Left renal cortex interstitium (tissue), 4 donors: ENCODE data around the gene ZNF541. TPM values are rescaled to one million over a fixed set of nuclear protein-coding genes. Genes with fewer than 3 reads are reported as not detected.

ENCODE experiments used
- DNase-seq, 4 donors: peaks; one replicate each; pipeline ENCODE4 v3.0.0-alpha.2; 2013; ENCODE audit warnings: low read depth in 4 of 4, low spot score in 2 of 4, missing footprints in 1 of 4
- polyA plus RNA-seq, 4 donors: library from polyadenylated mRNA; unstranded; fragments of 120-200 nt; gene quantifications; one replicate each; pipeline ENCODE4 v1.2.1, GENCODE V29; 2013; ENCODE audit not compliant: insufficient read length in 4 of 4

The ZNF541 gene, protein sequence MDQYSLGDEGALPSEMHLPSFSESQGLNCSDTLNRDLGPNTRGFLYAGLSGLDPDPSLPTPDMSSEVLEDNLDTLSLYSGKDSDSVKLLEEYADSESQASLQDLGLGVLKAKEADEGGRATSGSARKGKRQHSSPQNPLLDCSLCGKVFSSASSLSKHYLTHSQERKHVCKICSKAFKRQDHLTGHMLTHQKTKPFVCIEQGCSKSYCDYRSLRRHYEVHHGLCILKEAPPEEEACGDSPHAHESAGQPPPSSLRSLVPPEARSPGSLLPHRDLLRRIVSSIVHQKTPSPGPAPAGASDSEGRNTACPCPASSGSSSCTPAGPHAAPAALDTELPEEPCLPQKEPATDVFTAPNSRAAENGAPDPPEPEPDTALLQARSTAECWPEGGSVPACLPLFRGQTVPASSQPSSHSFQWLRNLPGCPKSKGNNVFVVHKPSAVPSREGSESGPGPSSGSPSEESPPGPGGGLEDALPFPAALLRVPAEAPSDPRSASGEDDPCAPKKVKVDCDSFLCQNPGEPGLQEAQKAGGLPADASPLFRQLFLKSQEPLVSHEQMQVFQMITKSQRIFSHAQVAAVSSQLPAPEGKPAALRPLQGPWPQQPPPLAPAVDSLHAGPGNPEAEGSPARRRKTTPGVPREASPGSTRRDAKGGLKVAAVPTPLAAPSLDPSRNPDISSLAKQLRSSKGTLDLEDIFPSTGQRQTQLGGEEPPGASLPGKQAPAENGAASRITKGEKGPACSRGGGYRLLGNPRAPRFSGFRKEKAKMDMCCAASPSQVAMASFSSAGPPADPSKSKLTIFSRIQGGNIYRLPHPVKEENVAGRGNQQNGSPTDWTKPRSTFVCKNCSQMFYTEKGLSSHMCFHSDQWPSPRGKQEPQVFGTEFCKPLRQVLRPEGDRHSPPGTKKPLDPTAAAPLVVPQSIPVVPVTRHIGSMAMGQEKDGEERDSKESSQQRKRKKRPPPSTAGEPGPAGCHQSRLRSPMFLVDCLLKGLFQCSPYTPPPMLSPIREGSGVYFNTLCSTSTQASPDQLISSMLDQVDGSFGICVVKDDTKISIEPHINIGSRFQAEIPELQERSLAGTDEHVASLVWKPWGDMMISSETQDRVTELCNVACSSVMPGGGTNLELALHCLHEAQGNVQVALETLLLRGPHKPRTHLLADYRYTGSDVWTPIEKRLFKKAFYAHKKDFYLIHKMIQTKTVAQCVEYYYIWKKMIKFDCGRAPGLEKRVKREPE (N-terminal part only)
- polyA plus RNA-seq: under 1 TPM; 0.25 to 0.49 (median 0.38) TPM

DNA sequence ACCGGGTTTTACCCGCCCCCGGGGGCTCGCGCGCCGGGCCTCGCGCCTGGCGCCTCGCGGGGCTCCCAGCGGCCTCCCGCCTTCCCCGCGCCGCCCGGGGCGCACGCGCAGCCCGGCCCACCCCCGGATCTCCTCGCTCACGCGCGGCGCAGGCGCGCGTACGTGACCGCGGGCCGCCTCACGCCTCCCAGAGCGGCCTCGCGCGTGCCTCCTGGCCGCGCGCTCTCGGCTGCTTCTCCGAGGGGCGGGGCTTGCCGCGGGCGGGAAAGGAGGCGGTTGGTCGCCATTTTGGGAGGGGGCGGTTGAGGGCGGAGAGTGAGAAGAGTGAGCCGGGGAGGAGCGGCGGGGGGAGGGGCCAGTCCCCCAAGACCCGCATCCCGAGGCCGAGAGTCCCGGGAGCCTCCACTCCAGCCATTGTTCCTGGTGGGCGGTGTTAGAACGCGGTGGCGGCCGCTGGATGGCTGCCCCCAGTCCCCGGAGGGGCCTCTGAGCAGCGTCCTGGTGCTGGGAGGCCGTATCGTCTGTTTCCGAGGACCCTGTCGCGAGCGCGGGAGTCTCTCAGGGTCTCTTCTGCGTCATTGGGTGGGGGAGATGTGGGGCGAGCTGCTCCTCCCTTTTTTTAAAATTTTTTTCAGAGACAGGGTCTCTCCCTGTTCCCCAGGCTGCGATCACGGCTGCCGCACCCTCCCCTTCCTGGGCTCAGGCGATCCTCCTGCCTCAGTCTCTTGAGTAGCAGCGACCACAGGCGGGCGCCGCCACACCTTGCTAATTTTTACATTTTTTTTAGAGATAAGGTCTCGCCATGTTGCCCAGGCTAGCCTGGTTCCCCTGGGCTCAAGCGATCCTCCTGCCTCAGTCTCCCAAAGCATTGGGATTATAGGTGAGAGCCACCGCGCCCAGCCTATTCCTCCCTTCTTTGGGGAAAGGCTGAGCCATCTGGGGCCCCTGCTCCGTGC lies at the start of gene ZNF541:
Gene ZNF541, minus strand, starts transcription at position 78 of the 956 bp plus-strand sequence. CDS start 17,292 bp downstream, outside the sequence.
- DNase-seq: peak in 3 of 4 donors; percentile 24 to 44 (median 32)

DNA sequence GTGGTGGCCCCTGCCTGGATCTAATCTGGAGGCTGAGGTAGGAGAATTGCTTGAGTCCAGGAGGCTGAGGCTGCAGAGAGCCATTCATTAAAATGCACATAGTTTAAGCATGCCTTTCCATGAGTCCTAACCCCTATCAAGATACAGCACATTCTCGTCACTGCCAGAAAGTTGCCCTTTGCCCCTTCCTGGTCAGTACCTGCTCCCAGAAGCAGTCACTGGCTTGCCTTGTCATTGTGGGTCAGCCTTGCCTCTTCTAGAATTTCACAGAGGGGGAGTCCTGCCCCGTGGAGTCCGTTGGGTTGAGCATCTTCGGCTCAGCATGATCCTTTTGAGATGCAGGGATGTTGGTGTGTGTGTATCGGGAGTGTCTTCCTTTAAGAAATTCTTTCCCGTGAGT lies 46.8 kb upstream of the ZNF541 start:
- DNase-seq: no peak

DNA sequence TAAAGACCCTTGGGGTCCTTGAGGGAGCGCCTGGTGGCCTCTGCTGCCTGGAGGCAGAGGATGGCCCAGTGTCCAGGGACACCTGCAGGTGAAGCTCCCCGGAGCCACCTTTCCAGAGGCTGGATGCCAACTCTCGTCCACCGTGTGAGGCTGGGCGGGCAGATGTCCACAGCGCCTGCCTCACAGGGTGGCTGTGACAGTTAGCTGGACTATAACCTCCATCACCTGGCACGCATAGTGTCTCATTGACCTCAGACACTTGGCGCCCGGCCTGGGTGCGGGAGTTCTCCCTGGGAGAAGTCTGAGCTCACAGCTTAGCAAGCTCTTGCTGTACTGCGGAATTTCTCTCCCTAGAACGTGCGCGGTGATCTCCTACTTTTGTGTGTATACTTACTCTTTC lies 45.8 kb upstream of the ZNF541 start:
- DNase-seq: no peak

DNA sequence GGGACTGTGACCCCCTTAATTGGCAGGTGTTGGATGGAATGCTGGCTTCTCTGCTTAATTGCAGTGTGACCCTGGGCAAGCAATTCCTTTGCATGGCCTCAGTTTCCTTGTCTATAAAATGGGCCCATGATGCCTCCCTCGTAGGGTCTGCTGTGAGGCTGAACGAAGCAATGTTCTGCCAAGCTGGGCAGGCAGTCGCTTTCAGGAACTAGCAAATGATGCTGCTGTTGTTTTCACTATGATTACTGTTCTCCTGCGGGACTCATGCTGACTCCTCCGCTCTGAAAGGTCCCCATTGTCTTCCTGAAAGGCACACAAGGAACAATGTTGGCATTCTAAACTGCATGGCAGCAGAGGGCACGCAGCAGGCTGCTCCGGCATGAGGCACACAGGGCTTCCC lies 42.8 kb upstream of the ZNF541 start:
- no peak for DNase-seq

DNA sequence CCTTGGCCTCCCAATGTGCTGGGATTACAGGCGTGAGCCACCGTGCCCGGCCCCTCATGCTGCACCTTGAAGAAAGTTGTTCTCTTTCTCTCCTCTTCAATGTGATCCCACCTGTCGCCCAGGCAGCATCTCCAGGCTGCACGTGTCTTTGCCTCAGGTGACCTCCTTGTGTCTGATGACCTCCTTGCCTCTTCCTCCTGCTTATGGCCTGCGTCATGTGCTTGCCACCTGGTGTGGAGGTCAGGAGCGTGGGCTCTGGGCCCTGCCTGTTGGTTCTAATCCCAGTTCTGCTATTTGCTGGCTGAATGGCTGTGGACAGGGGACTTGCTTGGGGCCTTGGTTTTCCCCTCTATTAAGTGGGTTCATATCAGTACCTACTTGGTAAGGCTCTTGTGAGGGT lies 42.3 kb upstream of the ZNF541 start:
- DNase-seq: no peak

DNA sequence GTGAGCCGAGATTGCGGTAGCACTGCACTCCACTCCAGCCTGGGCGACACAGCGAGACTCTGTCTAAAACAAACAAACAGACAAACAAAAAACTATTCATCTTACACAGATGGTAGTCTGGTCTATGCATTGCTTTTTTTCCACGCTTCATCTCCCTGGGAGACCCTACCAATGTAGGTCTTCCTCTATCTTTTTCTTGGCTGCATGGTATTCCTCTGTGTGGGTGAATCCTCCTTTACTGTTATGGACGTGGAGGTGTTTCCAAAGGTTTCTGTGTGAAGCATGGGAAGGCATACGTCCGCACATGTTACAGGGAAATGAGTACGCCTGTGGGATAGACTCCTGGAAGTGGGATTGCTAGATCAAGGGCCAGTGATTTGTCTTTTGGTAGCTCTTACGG lies 41.6 kb upstream of the ZNF541 start:
- DNase-seq: no peak

DNA sequence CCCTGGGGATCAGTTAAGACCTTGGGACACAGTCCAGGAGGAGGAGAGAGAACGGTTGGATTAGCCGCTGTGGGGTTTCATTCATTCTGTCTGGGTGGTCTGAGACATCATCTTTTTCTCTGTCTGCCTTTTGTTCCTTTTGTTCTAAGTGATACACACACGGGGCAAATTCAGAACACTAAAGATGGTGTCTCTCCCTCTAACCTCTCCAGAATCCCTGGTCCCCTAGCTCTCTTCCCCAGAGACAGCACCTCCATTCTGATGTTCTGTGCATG lies 41.0 kb upstream of the ZNF541 start:
- DNase-seq: no peak

DNA sequence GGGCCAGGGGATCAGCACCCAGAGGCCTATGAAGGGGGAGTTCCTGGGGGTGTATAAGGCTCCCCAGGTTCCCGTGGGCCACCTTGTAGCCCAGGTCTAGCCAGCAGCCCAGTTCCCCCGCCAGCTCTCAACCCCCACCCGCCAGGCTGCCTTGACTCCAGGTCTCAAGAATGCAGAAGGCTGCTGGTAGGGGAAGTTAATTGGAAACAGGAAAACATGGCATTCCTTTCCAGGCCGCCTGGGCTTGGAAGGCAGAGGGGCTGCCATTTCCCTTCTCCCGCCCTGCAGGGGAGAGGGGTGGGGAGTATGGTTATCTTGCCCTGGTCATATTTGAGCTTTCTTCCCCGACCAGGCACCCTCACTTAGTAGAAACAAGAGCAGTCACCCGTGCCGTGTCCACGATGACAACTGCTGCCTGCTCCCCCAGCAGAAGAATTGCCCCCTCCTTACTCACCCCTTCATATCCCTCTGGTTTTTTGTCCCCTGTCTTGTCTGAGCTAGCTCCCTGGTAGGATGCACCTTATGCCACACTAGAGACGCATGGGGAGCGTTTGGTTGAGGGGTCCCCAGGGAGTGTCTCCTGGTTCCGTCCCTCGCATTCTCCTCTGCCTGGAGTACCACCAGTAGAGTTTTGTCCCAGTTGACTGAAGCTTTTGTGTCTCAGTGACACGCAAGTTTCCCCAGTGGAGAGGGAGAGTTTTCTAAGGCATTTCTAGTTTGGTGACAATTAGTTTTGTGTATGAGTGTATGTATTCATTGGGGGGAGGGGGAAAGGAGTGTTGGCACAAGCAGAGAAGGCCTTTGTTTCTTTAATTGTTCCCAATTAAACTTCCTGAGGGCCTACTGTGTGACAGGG lies 40.4 kb upstream of the ZNF541 start:
- peak in 1 of 4 donors; percentile 36 for DNase-seq

DNA sequence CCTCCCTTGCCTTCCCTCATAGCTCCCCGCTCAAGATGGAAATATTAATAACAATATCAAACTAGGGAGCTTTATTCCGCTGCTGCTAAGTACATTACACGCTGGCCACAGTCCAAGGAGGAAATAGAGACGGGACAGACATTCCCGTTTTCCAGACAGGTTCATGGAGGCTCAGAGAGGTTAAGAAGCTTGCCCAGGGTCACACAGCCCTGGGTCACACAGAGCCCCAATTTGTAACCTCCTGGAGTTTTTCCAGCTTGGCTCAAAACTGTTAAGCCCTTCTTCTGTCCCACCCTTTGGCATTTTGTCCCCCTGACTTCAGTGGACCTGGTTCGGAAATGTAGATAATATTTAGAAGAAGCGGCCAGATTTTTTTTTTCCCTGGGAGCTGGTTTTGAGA lies 38.0 kb upstream of the ZNF541 start:
- no peak for DNase-seq

DNA sequence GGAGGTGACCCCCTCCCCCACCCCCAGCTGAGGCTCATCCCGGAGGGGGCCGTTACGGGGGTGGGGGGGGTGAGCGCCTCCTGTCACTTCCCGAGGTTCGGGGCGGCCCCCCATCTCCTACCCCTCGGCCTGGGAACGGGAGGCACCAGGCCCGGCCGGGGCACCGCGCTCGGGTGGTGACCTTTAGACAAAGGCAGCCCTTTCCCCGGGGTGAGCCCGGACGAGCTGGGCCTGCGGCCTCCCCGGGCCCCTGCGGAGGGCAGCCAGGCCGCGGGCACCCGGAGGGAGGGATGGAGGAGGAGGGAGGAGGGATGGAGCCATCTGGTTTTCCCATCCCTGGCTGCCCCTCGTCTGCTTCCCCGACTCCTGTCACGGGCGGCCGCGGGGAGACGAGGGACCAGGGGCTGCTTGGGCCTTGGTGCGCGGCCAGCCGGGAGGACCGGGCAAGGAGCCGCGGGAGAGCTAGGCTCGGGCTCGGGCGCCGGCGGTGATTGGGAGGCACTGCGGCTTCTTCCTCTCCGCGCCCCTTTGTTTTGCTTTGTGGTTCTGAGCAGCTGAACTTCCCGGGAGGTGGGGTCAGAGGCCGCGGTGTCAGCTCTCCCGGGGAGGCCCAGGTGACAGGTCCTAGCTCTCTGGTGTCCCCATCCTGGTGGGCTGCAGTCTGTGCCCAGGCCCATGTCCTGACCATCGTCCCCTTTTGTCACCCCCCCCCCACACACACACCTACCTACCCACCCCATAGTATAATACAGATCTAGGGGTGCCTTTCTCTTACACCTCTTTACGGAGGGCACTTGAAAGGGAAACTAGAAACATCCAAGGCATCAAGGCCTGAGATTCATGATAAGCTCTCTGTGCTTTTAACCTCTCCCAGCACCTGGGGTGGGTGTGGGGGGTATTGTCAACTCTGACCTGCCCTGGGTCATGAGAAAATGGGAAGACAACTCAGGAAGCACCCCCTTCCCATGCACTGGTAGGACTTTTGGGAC lies 37.3 kb upstream of the ZNF541 start:
- no peak for DNase-seq

DNA sequence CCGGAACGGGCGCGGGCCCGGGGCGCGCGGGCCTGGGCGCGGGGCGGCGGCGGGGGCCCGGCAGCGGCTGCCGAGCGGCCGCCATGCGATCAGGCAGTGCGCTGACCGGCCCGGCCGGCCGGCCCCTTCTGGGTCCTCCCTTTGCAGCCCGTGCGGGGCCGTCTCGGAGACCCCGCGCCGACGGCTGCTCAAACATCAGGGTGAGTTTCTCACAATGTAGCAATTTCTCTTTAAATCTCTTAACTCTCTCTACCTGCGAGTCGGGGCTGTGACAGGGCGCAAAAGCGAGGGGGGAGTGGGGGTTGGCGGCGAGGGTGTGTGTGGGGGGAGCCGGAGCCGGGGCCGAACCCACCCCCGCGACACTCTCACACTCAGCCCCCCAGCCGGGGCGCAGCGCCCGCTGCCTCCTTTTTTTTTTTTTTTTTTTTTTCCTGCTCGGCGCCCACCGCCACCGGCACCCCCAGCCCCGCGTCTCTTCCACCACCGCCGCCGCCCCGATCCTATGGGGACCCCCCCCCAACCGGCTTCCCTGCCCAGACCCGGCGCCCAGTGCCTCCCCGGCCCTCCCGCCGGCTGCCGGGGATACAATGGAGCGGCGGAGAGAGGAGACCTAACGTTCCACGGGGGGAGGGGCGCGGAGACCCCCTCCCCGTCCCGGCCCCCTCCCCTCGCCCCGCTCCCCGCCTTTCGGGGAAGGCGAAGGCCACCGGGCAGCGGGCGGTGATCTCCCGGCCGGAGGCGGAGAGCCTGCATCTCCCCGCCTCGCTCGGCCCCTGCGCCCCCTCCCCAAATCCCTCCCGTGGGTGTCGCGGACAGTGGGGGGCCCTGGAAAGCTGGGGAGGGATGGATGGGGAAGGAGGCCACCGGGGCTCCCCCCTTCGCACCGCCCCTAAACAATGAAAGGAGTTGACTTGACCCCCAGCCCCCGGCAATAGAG lies 36.3 kb upstream of the ZNF541 start, which contains the start of gene BICRA:
Gene BICRA, plus strand, starts transcription at position 166 of the 937 bp plus-strand sequence. CDS start 64,441 bp downstream, outside the sequence.
- DNase-seq: peak in 2 of 4 donors; percentile 68 to 79

DNA sequence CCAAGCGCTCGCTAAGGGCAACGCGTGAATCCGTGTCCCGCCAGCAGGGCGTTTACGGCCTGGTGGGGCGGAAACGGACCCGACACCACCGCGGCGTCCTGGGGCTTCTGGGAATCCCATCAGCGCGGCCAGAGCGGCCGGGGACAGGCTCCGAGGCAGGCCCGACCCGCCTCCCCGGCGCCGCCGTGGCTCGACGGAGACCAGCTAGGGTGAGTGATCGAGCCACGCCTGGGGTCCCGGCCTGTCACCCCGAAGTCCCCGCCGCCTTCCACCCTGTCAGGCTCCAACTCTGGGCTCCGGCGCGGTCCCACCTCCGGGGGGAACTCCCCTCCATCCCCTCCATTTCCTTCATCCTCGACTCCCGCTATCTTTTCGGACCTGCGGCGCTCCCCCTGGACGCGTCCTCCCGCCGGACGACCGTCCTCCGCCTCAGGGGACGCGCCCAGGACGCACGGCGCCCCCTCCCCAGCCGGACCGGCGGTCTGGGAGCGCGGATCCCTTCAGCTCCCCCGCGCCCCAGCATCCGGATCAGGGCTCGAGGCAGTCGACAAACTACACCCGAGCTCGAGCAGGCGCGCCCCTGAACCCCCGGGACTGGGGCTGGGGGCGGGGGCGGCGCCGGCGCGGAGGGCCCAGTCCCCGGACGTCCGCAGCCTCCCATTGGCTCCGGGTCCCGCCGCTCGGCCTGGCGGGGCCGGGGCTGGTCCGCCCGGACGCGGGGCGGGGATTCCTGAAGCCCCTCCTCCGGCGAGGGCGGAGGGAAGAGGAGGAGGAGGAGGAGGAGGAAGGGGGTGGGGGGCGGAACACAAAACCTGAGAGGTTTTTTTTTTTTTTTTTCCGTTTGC lies 35.3 kb upstream of the ZNF541 start:
- DNase-seq: peak in 3 of 4 donors; percentile 85 to 91 (median 87)

DNA sequence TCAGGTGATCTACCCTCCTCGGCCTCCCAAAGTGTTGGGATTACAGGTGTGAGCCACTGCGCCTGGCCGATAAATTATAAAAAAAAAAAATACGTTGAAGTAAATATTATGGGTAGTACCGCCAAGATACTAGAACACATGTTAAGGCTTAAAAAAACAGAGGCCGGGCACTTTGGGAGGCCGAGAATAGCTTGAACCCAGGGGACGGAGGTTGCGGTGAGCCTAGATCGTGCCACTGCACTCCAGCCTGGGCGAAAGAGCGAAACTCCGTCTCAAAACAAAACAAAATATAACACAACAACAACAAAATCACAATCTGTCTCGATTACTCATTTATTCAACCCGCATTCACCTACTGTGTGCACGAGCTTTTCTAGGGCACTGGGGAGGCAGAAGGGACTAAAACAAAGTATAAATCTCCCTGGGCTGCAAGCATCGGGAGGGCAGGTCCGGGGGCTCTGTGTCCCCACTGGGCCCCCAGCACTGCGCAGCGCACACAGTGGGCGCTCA lies 34.7 kb upstream of the ZNF541 start:
- no peak for DNase-seq

DNA sequence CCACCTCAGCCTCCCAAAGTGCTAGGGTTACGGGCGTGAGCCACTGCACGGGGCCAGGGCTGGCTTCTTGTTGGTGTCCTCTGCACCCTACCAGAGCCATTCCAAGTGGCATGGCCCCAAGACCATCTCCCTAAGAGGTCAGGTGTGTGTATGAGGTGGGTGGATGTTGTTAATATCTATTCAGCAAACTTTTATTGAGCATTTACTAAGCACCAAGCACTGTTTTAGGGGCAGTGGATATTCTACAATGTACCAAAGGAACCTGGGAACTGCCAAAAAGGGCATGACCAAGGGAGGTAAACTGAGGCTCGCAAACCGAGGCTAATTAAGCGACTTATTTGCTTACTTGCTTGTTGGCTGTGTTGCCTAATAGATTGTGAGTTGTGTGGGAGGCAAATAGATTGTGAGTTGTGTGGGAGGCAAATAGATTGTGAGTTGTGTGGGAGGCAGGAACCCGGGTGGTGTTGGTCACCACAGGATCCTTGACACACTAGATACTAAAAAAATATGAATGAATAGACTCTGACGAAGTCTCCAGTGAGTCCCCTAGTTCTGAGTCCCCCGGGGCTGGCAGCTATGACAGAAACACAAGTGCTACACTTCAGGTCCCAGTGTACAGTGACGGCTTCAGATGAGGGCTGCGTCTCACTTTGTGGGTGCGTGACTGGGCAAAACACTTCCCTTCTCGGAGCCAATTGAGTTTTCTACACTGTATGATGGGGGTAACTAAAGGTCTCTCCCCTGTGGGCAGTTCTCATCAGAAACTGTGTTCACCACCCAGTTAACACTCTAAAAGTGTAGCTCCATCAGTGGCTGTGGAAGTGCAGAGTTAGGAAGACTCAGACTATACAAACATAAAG lies 31.0 kb upstream of the ZNF541 start:
- no peak for DNase-seq
